OCI-LY1 (cell line): ENCODE data around the gene PDZD7.

Experiments
- CTCF ChIP-seq: fragments of 200-600 bp; sonication (generic), shearing (Covaris generic); IDR thresholded peaks from 2 replicates; pipeline ENCODE4 v1.5.1; 2017; ENCODE audit warnings: mild to moderate bottlenecking, antibody characterized with exemption, low read length, moderate library complexity, mixed read lengths
- EZH2 ChIP-seq: fragments of 200-600 bp; sonication (generic), shearing (Covaris generic); IDR thresholded peaks from 2 replicates; pipeline ENCODE4 v1.8.0; 2017; ENCODE audit warnings: borderline replicate concordance, mixed run types, mild to moderate bottlenecking, antibody characterized with exemption, low read length, moderate library complexity, mixed read lengths

DNA sequence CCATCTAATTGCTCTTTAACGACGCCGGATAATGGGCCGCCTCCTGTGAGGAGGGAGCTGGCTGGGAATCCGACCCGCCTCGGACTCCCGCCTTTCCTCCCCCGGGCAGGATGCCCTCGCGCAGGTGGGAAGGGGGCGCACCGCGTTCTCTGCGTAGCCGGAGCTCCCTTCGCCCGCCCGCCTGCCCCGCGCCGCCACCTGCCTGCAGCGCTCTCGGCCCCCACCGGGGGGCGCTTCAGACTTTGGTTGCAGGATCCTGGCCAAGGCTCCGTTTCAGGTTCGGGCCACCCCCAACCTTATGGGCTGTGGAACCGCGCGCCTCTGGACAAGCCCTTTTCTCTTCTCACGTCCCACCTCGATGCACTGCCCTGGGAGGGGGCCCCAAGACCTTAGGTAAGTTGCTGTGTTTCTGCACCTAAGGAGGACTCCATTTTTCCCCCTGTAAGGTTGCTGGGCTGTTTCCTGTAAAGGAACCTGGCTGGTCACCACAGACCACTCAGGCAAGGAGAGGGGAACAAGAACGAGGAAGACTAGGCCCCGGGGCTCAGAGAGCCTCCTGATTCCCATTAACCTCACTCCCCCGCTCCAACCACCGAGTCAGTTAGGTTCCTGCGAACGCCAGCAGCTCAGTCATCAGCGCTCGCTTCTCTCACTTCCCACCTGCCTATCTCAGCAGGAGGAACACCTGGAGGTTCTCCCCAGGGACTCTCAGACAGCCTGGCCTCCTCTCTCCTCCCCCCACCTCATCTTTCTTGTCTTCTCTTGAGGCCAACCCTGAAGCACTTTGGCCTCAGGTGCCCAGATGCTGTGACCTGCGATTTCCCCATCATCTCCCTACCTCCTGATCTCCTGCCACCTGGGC is 19.5 kb upstream of the PDZD7 start:
- peak; percentile 60 for TF ChIP-seq CTCF
- no peak for TF ChIP-seq EZH2
